Spleen (tissue), 11 donors: ENCODE measurements around the gene LCN12. TPM values are rescaled to one million over a fixed set of nuclear protein-coding genes. Genes with fewer than 3 reads are reported as not detected.

Experiments used
- DNase-seq: peaks from one replicate; pipeline ENCODE4 v3.0.0-alpha.2; 2020
- H3K27ac ChIP-seq, 8 donors: fragments of 200-600 bp; sonication (generic) in 7 of 8; 1 replicate in 4 of 8; 2 replicates in 4 of 8; pipeline versions ENCODE4 v1.5.0 to v1.8.0; 2016 to 2021; ENCODE audit warnings: inconsistent platforms in 4 of 8, mild to moderate bottlenecking in 4 of 8, moderate library complexity in 1 of 8
- H3K27me3 ChIP-seq, 7 donors: fragments of 200-600 bp; sonication (generic) in 6 of 7; replicated peaks in 1 of 7; 1 replicate in 4 of 7; 2 replicates in 3 of 7; pipeline versions ENCODE4 v1.5.0 to v1.8.0; 2016 to 2021; ENCODE audit warnings: inconsistent platforms in 3 of 7, mild to moderate bottlenecking in 1 of 7
- H3K36me3 ChIP-seq, 6 donors: fragments of 200-600 bp; sonication (generic) in 5 of 6; 1 replicate in 4 of 6; 2 replicates in 2 of 6; pipeline versions ENCODE4 v1.5.0 to v1.8.0; 2016 to 2021; ENCODE audit warnings: inconsistent platforms in 2 of 6
- H3K4me1 ChIP-seq, 6 donors: fragments of 200-600 bp; sonication (generic) in 5 of 6; 1 replicate in 3 of 6; 2 replicates in 3 of 6; pipeline versions ENCODE4 v1.5.0 to v1.8.0; 2016 to 2021; ENCODE audit warnings: inconsistent platforms in 3 of 6
- H3K4me3 ChIP-seq, 8 donors: fragments of 200-600 bp; sonication (generic) in 7 of 8; 1 replicate in 4 of 8; 2 replicates in 4 of 8; pipeline versions ENCODE4 v1.5.0 to v1.8.0; 2016 to 2021; ENCODE audit warnings: inconsistent platforms in 4 of 8, mild to moderate bottlenecking in 4 of 8, moderate library complexity in 2 of 8
- H3K9me3 ChIP-seq, 8 donors: fragments of 200-600 bp; sonication (generic) in 7 of 8; 1 replicate in 4 of 8; 2 replicates in 4 of 8; pipeline versions ENCODE4 v1.5.0 to v1.8.0; 2016 to 2021; ENCODE audit warnings: inconsistent platforms in 4 of 8
- POLR2A ChIP-seq, 3 donors: fragments of 450-650 bp; IDR thresholded peaks; one replicate each; pipeline ENCODE4 v1.5.1; 2017; ENCODE audit warnings: antibody characterized with exemption in 3 of 3, mild to moderate bottlenecking in 1 of 3
- POLR2AphosphoS5 ChIP-seq, 3 donors: sonication (generic); formaldehyde crosslinking; IDR thresholded peaks; one replicate each; pipeline ENCODE4 v1.5.1; 2017; ENCODE audit warnings: antibody characterized with exemption in 3 of 3
- WGBS, 5 donors: extraction: QIAGEN DNeasy Blood & Tissue Kit in 3 of 5; methylation state at CpG; one replicate each; pipeline versions ENCODE4 v1.1.5 to v1.1.7; 2013 to 2018; 5-methylcytosine and 5-hydroxymethylcytosine counted together
- intact Hi-C: fragments of 100-400 bp; cut with DNase I; formaldehyde crosslinking; loops from one replicate; pipeline ENCODE4 v1.15.0; 2023; ENCODE audit warnings: low total_unique reads
- polyA plus RNA-seq, 3 donors: library from polyadenylated mRNA; stranded (reverse); fragments of 200-250 nt; gene quantifications; one replicate each; pipeline ENCODE4 v1.2.1, GENCODE V29; 2013
- total RNA-seq, 7 donors: library from RNA; depleted of rRNA in 3 of 7; stranded (reverse); fragments of >200 nt in 3 of 7; fragmentation: NEBNext Ultra II Directional in 4 of 7; extraction: Animal tissue kit (Norgen Biotek cat#: 25700) in 4 of 7; gene quantifications; one replicate each; pipeline versions ENCODE4 v1.1.0 to v1.2.1, GENCODE V29; 2016 to 2021
- TF ChIP-seq, protein P1 (sequence below), 11 experiments: fragments of 200-600 bp in 7 of 11; fragments of 450-650 bp in 4 of 11; sonication (generic) in 4 of 11; IDR thresholded peaks in 8 of 11; conservative IDR thresholded peaks in 3 of 11; 1 replicate in 7 of 11; 2 replicates in 4 of 11; pipeline versions ENCODE4 v1.4.0 to v1.8.0; 2016 to 2021; ENCODE audit warnings: antibody characterized with exemption in 11 of 11, inconsistent platforms in 4 of 11, mild to moderate bottlenecking in 1 of 11
- donor health status: healthy with polysubstance abuse.
- donor health status: DM: no; HTN: no; CAD: no; lungs with moderate emphysema.
- donor health status: DM: no; HTN: no; CAD: no.
- donor health status: Bipolar disorder and iron deficiency.
- donor health status: healthy.
- donor health status: DM: no; HTN: no; CAD: no.
- donor health status: DM: yes; HTN: yes; CAD: no.

Gene LCN12
- total and polyA plus RNA-seq, 10 donors, result 0.83 to 63.4 (median 8.3) TPM

DNA sequence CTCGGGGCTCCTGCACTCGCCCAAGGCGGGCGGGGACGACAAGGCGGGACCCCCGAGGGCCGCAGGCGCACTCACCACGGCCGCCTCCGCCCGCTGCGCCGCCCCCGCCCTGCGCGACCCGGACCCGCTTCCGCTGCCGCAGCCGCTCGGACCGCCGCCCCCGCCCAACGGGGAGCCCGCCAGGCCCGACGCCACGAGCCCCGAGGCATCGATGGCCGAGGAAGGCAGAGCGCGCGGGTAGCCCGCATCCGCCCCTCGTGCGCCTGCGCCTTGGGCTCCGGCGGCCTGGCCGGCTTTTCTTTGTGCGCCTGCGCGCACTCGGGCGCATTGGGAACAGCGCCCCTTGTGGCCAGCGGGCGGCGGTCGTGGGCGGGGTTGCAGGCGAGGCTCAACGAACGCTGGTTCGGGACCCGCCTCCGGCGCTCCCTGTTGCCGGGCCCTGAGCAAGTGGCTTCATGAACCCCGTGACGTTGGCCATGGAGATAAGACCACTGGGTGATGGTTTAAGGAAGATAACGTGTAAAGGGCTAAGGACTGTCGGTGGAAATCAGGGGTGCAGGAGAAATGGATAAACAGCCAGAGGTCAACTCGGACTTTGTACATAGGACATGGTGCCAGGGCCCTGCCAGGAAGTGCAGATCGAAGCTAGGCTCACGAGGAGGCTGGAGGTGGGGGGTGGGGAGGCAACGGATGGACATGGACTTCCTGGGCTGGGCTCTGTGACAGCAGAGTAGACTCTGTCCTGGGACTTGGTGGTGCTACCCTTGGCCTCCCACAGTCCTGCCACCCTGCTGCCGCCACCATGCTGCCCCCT is 7.3 kb upstream of the LCN12 start, which contains the start of the genes C8G and FBXW5:
Gene C8G (plus strand): TSS at position 725 of the 814 bp plus-strand sequence. CDS start 78 bp downstream, at position 803.
Gene FBXW5 (minus strand): TSS at position 220 of the 814 bp plus-strand sequence. CDS start 655 bp downstream, outside the sequence.
- intact Hi-C loops, result loop anchor here (10.0 kb wide), 3 partner anchors 60 to 100 kb away; partner anchors contain the start of genes AJM1, FUT7, PHPT1 and TRAF2
- H3K4me3 ChIP-seq, result peak within 1 kb of the TSS; percentile 72 to 93 (median 86)
- H3K27ac ChIP-seq, result peak within 1 kb of the TSS; percentile 85 to 97 (median 95)
- peaks cover 26 to 94% (median 74%) of the 10 kb centered on the region in 6 donors for H3K4me1 ChIP-seq
- peak; percentile 100 for DNase-seq
- TF ChIP-seq POLR2AphosphoS5 (IDR thresholded peaks at IDR 0.05), result peak; percentile 79 to 87 (median 87)
- TF ChIP-seq, protein P1, sequence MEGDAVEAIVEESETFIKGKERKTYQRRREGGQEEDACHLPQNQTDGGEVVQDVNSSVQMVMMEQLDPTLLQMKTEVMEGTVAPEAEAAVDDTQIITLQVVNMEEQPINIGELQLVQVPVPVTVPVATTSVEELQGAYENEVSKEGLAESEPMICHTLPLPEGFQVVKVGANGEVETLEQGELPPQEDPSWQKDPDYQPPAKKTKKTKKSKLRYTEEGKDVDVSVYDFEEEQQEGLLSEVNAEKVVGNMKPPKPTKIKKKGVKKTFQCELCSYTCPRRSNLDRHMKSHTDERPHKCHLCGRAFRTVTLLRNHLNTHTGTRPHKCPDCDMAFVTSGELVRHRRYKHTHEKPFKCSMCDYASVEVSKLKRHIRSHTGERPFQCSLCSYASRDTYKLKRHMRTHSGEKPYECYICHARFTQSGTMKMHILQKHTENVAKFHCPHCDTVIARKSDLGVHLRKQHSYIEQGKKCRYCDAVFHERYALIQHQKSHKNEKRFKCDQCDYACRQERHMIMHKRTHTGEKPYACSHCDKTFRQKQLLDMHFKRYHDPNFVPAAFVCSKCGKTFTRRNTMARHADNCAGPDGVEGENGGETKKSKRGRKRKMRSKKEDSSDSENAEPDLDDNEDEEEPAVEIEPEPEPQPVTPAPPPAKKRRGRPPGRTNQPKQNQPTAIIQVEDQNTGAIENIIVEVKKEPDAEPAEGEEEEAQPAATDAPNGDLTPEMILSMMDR (IDR thresholded peaks at IDR 0.05 in 8 of 11, conservative IDR thresholded peaks at IDR 0.05 in 3 of 11), result peak; percentile 98 to 100 (median 100)
- peak in 2 of 3 donors; percentile 6 to 72 for TF ChIP-seq POLR2A (IDR thresholded peaks at IDR 0.05)
- no peaks in the 10 kb centered on the region for H3K9me3 ChIP-seq
- WGBS, 5 donors, result 4 to 14% (median 6%) methylated on average over 19 to 74 of the region's 74 CpGs
- H3K27me3 ChIP-seq, result no peaks in the 10 kb centered on the region
- peaks cover 7 to 37% (median 34%) of the 10 kb centered on the region in 6 donors for H3K36me3 ChIP-seq

DNA sequence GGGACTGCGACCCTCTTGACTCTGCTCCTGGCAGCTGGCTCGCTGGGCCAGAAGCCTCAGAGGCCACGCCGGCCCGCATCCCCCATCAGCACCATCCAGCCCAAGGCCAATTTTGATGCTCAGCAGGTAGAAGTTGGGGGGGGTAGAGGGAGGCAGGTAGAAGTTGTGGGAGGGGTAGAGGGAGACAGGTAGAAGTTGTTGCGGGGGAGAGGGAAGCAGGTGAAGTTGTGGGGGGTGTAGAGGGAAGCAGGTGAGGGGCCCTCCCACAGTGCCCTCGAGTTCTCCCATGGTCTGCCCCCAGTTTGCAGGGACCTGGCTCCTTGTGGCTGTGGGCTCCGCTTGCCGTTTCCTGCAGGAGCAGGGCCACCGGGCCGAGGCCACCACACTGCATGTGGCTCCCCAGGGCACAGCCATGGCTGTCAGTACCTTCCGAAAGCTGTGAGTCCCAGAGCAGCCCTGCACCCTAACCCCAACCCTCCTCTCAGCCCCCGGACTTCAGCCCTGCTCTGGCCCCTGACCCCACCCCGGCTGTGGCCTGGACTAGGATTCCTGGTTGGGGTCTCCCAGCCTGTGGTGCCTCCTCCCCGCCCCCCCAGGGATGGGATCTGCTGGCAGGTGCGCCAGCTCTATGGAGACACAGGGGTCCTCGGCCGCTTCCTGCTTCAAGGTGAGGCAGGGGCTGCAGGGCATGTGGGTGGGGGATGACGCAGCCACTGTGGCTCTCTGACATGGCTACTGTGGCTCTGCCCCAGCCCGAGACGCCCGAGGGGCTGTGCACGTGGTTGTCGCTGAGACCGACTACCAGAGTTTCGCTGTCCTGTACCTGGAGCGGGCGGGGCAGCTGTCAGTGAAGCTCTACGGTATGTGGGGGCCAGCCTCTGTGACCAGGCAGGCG is 6.5 kb upstream of the LCN12 start:
- Histone ChIP-seq H3K36me3 (peaks cover 6 to 29% (median 25%) of the 10 kb centered on the region in 6 donors), H3K9me3 (no peaks in the 10 kb centered on the region), H3K27ac (peak overlapping the region in 3 of 8 donors; percentile 96 to 97 (median 97)), H3K4me3 (no peak overlapping the region), H3K27me3 (no peaks in the 10 kb centered on the region), H3K4me1 (peaks cover 29 to 93% (median 72%) of the 10 kb centered on the region in 6 donors)
- peak; percentile 87 for DNase-seq
- intact Hi-C loops, result loop anchor here (10.0 kb wide), 3 partner anchors 61 to 101 kb away; partner anchors contain the start of genes AJM1, FUT7, PHPT1 and TRAF2
- TF ChIP-seq POLR2A (IDR thresholded peaks at IDR 0.05), result no peak
- TF ChIP-seq, protein P1 (IDR thresholded peaks at IDR 0.05 in 8 of 11, conservative IDR thresholded peaks at IDR 0.05 in 3 of 11), result no peak
- no peak for TF ChIP-seq POLR2AphosphoS5 (IDR thresholded peaks at IDR 0.05)
- WGBS, 5 donors, result 83 to 95% (median 89%) methylated on average over 16 to 30 of the region's 30 CpGs

DNA sequence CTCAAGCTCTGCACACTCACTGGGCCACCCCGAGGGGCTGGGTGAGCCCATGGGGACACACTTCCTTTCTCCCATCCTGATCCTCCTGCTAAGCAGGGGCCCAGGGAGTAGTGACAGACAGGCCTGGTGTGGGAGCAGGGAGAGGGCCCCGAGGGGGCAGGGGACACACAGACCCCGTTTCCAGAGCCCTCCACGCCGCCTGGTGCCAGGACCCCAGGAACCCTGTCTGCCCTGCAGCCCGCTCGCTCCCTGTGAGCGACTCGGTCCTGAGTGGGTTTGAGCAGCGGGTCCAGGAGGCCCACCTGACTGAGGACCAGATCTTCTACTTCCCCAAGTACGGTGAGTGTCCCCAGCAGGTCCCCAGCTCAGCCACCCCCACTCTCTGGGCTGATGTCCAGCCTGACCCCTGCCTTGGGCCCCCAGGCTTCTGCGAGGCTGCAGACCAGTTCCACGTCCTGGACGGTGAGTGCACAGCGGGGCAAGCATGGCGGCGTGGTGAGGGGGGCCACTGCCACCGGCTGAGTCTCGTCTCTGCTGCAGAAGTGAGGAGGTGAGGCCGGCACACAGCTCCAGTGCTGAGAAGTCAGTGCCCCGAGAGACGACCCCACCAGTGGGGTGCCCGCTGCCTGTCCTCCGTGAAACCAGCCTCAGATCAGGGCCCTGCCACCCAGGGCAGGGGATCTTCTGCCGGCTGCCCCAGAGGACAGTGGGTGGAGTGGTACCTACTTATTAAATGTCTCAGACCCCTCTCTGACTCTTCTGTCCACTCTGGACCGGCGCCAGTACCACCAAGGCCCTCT is 5.6 kb upstream of the LCN12 start:
- TF ChIP-seq, protein P1 (IDR thresholded peaks at IDR 0.05 in 8 of 11, conservative IDR thresholded peaks at IDR 0.05 in 3 of 11), result no peak
- TF ChIP-seq POLR2A (IDR thresholded peaks at IDR 0.05) (no peak), POLR2AphosphoS5 (IDR thresholded peaks at IDR 0.05) (no peak)
- peak; percentile 81 for DNase-seq
- no peaks in the 10 kb centered on the region for H3K27me3 ChIP-seq
- H3K27ac ChIP-seq, result peak overlapping the region in 5 of 8 donors; percentile 34 to 91 (median 62)
- intact Hi-C loops, result loop anchor here (10.0 kb wide), 3 partner anchors 62 to 102 kb away; partner anchors contain the start of genes AJM1, FUT7, PHPT1 and TRAF2
- 80 to 88% (median 81%) methylated on average over 19 to 27 of the region's 27 CpGs for WGBS, 5 donors
- H3K36me3 ChIP-seq, result peaks cover 3 to 20% (median 17%) of the 10 kb centered on the region in 6 donors
- H3K4me3 ChIP-seq, result no peak overlapping the region
- H3K9me3 ChIP-seq, result no peaks in the 10 kb centered on the region
- peaks cover 30 to 93% (median 71%) of the 10 kb centered on the region in 6 donors for H3K4me1 ChIP-seq
